GM18861 (cell line): ENCODE results near the gene MYO1E.

Source experiments
- ATAC-seq: cut with Tn5 transposase; IDR thresholded peaks from one replicate; pipeline ENCODE4 v1.9.1; 2021; ENCODE audit not compliant: unreplicated experiment

Gene MYO1E

GRCh38 chr15:59099162-59099685, 273.4 kb downstream of the MYO1E start:
- ATAC-seq: no peak

GRCh38 chr15:59096429-59096828, 276.2 kb downstream of the MYO1E start:
- ATAC-seq: no peak

GRCh38 chr15:59094077-59094476, 278.6 kb downstream of the MYO1E start:
- ATAC-seq: no peak

- no peak for ATAC-seq
Measured at GRCh38 chr15:59087731-59088130, 284.9 kb downstream of the MYO1E start.
